CD4-positive, alpha-beta memory T cell (primary cell): ENCODE data around the gene ARG1. TPM values are rescaled to one million over a fixed set of nuclear protein-coding genes. Genes with fewer than 3 reads are reported as not detected.
A peak's percentile ranks its signal among the peaks of the same experiment; 100 is the strongest.

Experiments
- CTCF ChIA-PET: fragments of 350-600 bp; sonication (Branson Sonifier 250); formaldehyde crosslinking; loops from one replicate; lab custom pipeline; 2021; ENCODE audit warnings: inconsistent platforms; ENCODE audit not compliant: partially characterized antibody; lab: Charles Lee
- POLR2A ChIA-PET: fragments of 350-600 bp; sonication (Branson Sonifier 250); formaldehyde crosslinking; loops from one replicate; lab custom pipeline; 2021; ENCODE audit not compliant: partially characterized antibody; lab: Charles Lee
- DNase-seq, 5 donors: peaks; one replicate each; pipeline versions ENCODE4 v3.0.0 to v3.0.0-alpha.2; 2020 to 2022; ENCODE audit warnings: mixed read lengths in 1 of 5
- H3K27ac ChIP-seq: one replicate; pipeline ENCODE4 v1.7.0; 2013; ENCODE audit warnings: low read depth, low read length
- H3K27me3 ChIP-seq: 2 replicates; pipeline ENCODE4 v1.7.0; 2013; ENCODE audit warnings: mild to moderate bottlenecking, low read length, moderate library complexity; ENCODE audit not compliant: insufficient read depth
- H3K36me3 ChIP-seq: 2 replicates; pipeline ENCODE4 v1.7.0; 2013; ENCODE audit warnings: mild to moderate bottlenecking, low read length, moderate library complexity; ENCODE audit not compliant: insufficient read depth
- H3K4me1 ChIP-seq: 2 replicates; pipeline ENCODE4 v1.7.0; 2013; ENCODE audit warnings: mild to moderate bottlenecking, low read length, moderate library complexity; ENCODE audit not compliant: insufficient read depth
- H3K4me3 ChIP-seq, 2 donors: one replicate each; pipeline ENCODE4 v1.7.0; 2013; ENCODE audit warnings: low read length in 2 of 2, mild to moderate bottlenecking in 1 of 2
- H3K9me3 ChIP-seq, 2 donors: one replicate each; pipeline ENCODE4 v1.7.0; 2013; ENCODE audit warnings: low read length in 2 of 2, control low read depth in 1 of 2; ENCODE audit not compliant: control insufficient read depth in 1 of 2
- H3K27ac Mint-ChIP-seq, 7 donors: one replicate each; pipeline ENCODE4 v1.8.0; 2020 to 2021; ENCODE audit warnings: mixed read lengths in 7 of 7, mild to moderate bottlenecking in 6 of 7, inconsistent platforms in 3 of 7, moderate library complexity in 3 of 7
- H3K27me3 Mint-ChIP-seq, 2 donors: one replicate each; pipeline ENCODE4 v1.8.0; 2020 to 2021; ENCODE audit warnings: mixed read lengths in 2 of 2
- H3K36me3 Mint-ChIP-seq, 2 donors: one replicate each; pipeline ENCODE4 v1.8.0; 2020 to 2021; ENCODE audit warnings: mixed read lengths in 2 of 2, inconsistent platforms in 1 of 2, mild to moderate bottlenecking in 1 of 2
- H3K4me1 Mint-ChIP-seq, 4 donors: one replicate each; pipeline ENCODE4 v1.8.0; 2020 to 2021; ENCODE audit warnings: mixed read lengths in 4 of 4, mild to moderate bottlenecking in 1 of 4
- H3K4me3 Mint-ChIP-seq, 8 donors: one replicate each; pipeline ENCODE4 v1.8.0; 2020 to 2021; ENCODE audit warnings: mixed read lengths in 8 of 8, mild to moderate bottlenecking in 7 of 8, moderate library complexity in 6 of 8, inconsistent platforms in 3 of 8
- H3K9me3 Mint-ChIP-seq, 8 donors: one replicate each; pipeline ENCODE4 v1.8.0; 2020 to 2021; ENCODE audit warnings: mixed read lengths in 8 of 8, mild to moderate bottlenecking in 5 of 8, inconsistent platforms in 3 of 8, moderate library complexity in 1 of 8
- intact Hi-C: fragments of 100-400 bp; cut with micrococcal nuclease; formaldehyde crosslinking; loops from one replicate; pipeline ENCODE4 v1.15.1; 2023
- polyA plus RNA-seq, 2 donors: library from polyadenylated mRNA; unstranded; fragments of 300-500 nt; fragmentation: Illumina TruSeq; gene quantifications; one replicate each; pipeline ENCODE4 v1.2.3, GENCODE V29; 2021
- total RNA-seq, 2 experiments: library from RNA; stranded (reverse); gene quantifications; one replicate each; pipeline ENCODE4 v1.2.3, GENCODE V29; 2021

ARG1 gene
- total and polyA plus RNA-seq, 4 experiments from 2014 or later, result 1.0 TPM; not detected in 3

- ChIA-PET CTCF (interaction anchor here (1.5 to 2.1 kb wide), 2 partner anchors 53 to 393 kb away, joined by 5 to 7 read pairs; no protein-coding TSS in a partner anchor), POLR2A (no interaction called here)
- H3K4me3 ChIP-seq, result no peak overlapping the region
- no peak overlapping the region for H3K27ac ChIP-seq
- H3K4me1 ChIP-seq, result no peaks in the 10 kb centered on the region
- no peaks in the 10 kb centered on the region for H3K27me3 ChIP-seq
- intact Hi-C loops, result no loop called here
- H3K36me3 Mint-ChIP-seq, result peaks cover 58 to 61% of the 10 kb centered on the region in 2 donors
- H3K9me3 Mint-ChIP-seq, result peaks cover 0 to 4% (median 0%) of the 10 kb centered on the region in 8 donors
- no peaks in the 10 kb centered on the region for H3K9me3 ChIP-seq
- H3K4me1 Mint-ChIP-seq, result peaks cover 0 to 2% (median under 1%) of the 10 kb centered on the region in 4 donors
- H3K4me3 Mint-ChIP-seq, result no peak overlapping the region
- H3K27ac Mint-ChIP-seq, result peak overlapping the region in 1 of 7 donors; percentile 72
- H3K27me3 Mint-ChIP-seq, result no peaks in the 10 kb centered on the region
- no peak for DNase-seq
- peaks cover 2% of the 10 kb centered on the region for H3K36me3 ChIP-seq
Observed at GRCh38 chr6:131575834-131576478, 2.9 kb downstream of the ARG1 start.

GRCh38 chr6:131581523-131581922, 8.5 kb downstream of the ARG1 start:
- intact Hi-C loops, result no loop called here
- Histone ChIP-seq H3K4me3 (no peak overlapping the region), H3K9me3 (no peaks in the 10 kb centered on the region), H3K27me3 (no peaks in the 10 kb centered on the region), H3K27ac (no peak overlapping the region), H3K36me3 (peaks cover 27% of the 10 kb centered on the region), H3K4me1 (no peaks in the 10 kb centered on the region)
- no peak for DNase-seq
- no peaks in the 10 kb centered on the region for H3K4me1 Mint-ChIP-seq
- H3K27ac Mint-ChIP-seq, result no peak overlapping the region
- H3K36me3 Mint-ChIP-seq, result peaks cover 47 to 73% of the 10 kb centered on the region in 2 donors
- no peaks in the 10 kb centered on the region for H3K9me3 Mint-ChIP-seq
- H3K27me3 Mint-ChIP-seq, result no peaks in the 10 kb centered on the region
- ChIA-PET POLR2A (no interaction called here), CTCF (no interaction called here)
- no peak overlapping the region for H3K4me3 Mint-ChIP-seq

GRCh38 chr6:131586543-131586942, 13.5 kb downstream of the ARG1 start:
- POLR2A ChIA-PET, result no interaction called here
- Mint-ChIP-seq H3K4me3 (no peak overlapping the region), H3K27ac (no peak overlapping the region), H3K4me1 (no peaks in the 10 kb centered on the region), H3K9me3 (no peaks in the 10 kb centered on the region), H3K27me3 (no peaks in the 10 kb centered on the region), H3K36me3 (peaks cover 56 to 76% of the 10 kb centered on the region in 2 donors)
- CTCF ChIA-PET, result interaction anchor here (0.7 to 2.4 kb wide), 3 partner anchors 9 to 701 kb away, joined by 4 to 13 read pairs (median 4); partner anchors contain the start of gene MED23
- DNase-seq, result no peak
- Histone ChIP-seq H3K4me3 (no peak overlapping the region), H3K9me3 (no peaks in the 10 kb centered on the region), H3K27ac (no peak overlapping the region), H3K4me1 (no peaks in the 10 kb centered on the region), H3K27me3 (no peaks in the 10 kb centered on the region), H3K36me3 (peaks cover 56% of the 10 kb centered on the region)
- intact Hi-C loops, result no loop called here

- POLR2A ChIA-PET, result no interaction called here
- Mint-ChIP-seq H3K36me3 (peaks cover 64 to 80% of the 10 kb centered on the region in 2 donors), H3K27ac (no peak overlapping the region), H3K4me1 (no peaks in the 10 kb centered on the region), H3K27me3 (no peaks in the 10 kb centered on the region), H3K4me3 (no peak overlapping the region), H3K9me3 (no peaks in the 10 kb centered on the region)
- Histone ChIP-seq H3K27ac (no peak overlapping the region), H3K36me3 (peaks cover 56% of the 10 kb centered on the region), H3K4me3 (no peak overlapping the region), H3K27me3 (no peaks in the 10 kb centered on the region), H3K9me3 (no peaks in the 10 kb centered on the region), H3K4me1 (no peaks in the 10 kb centered on the region)
- CTCF ChIA-PET, result interaction anchor here (1.0 kb wide), 1 partner anchor 40 kb away, joined by 3 read pairs; the partner anchor contains the start of gene MED23
- intact Hi-C loops, result no loop called here
- DNase-seq, result no peak
Observed at GRCh38 chr6:131587909-131588308, 14.9 kb downstream of the ARG1 start.

- H3K36me3 Mint-ChIP-seq, result peaks cover 63 to 78% of the 10 kb centered on the region in 2 donors
- POLR2A ChIA-PET, result no interaction called here
- H3K27ac ChIP-seq, result no peak overlapping the region
- H3K4me1 ChIP-seq, result no peaks in the 10 kb centered on the region
- peak overlapping the region in 1 of 7 donors; percentile 64 for H3K27ac Mint-ChIP-seq
- H3K9me3 Mint-ChIP-seq, result no peaks in the 10 kb centered on the region
- DNase-seq, result no peak
- H3K4me3 ChIP-seq, result no peak overlapping the region
- H3K27me3 ChIP-seq, result no peaks in the 10 kb centered on the region
- H3K4me3 Mint-ChIP-seq, result no peak overlapping the region
- intact Hi-C loops, result no loop called here
- H3K36me3 ChIP-seq, result peaks cover 59% of the 10 kb centered on the region
- H3K27me3 Mint-ChIP-seq, result no peaks in the 10 kb centered on the region
- CTCF ChIA-PET, result interaction anchor here (1.0 kb wide), 1 partner anchor 39 kb away, joined by 3 read pairs; the partner anchor contains the start of gene MED23
- H3K4me1 Mint-ChIP-seq, result no peaks in the 10 kb centered on the region
- H3K9me3 ChIP-seq, result no peaks in the 10 kb centered on the region
Observed at GRCh38 chr6:131588643-131589042, 15.6 kb downstream of the ARG1 start.

GRCh38 chr6:131592935-131593334, 19.9 kb downstream of the ARG1 start:
- no peak overlapping the region for H3K27ac ChIP-seq
- H3K27me3 ChIP-seq, result no peaks in the 10 kb centered on the region
- peaks cover 0 to 2% (median under 1%) of the 10 kb centered on the region in 4 donors for H3K4me1 Mint-ChIP-seq
- no peak overlapping the region for H3K4me3 ChIP-seq
- H3K27me3 Mint-ChIP-seq, result no peaks in the 10 kb centered on the region
- intact Hi-C loops, result no loop called here
- ChIA-PET POLR2A (no interaction called here), CTCF (no interaction called here)
- no peak for DNase-seq
- no peaks in the 10 kb centered on the region for H3K9me3 ChIP-seq
- no peaks in the 10 kb centered on the region for H3K9me3 Mint-ChIP-seq
- H3K4me1 ChIP-seq, result no peaks in the 10 kb centered on the region
- H3K4me3 Mint-ChIP-seq, result no peak overlapping the region
- H3K27ac Mint-ChIP-seq, result peak overlapping the region in 1 of 7 donors; percentile 35
- peaks cover 63 to 83% of the 10 kb centered on the region in 2 donors for H3K36me3 Mint-ChIP-seq
- peaks cover 62% of the 10 kb centered on the region for H3K36me3 ChIP-seq

GRCh38 chr6:131594074-131594473, 21.0 kb downstream of the ARG1 start:
- Histone ChIP-seq H3K27me3 (no peaks in the 10 kb centered on the region), H3K36me3 (peaks cover 61% of the 10 kb centered on the region), H3K4me1 (no peaks in the 10 kb centered on the region), H3K9me3 (no peaks in the 10 kb centered on the region), H3K4me3 (no peak overlapping the region), H3K27ac (no peak overlapping the region)
- no peaks in the 10 kb centered on the region for H3K9me3 Mint-ChIP-seq
- H3K4me3 Mint-ChIP-seq, result no peak overlapping the region
- ChIA-PET CTCF (interaction anchor here (1.0 kb wide), 1 partner anchor 34 kb away, joined by 3 read pairs; the partner anchor contains the start of gene MED23), POLR2A (no interaction called here)
- H3K27me3 Mint-ChIP-seq, result no peaks in the 10 kb centered on the region
- no peak for DNase-seq
- intact Hi-C loops, result no loop called here
- H3K4me1 Mint-ChIP-seq, result peaks cover 0 to 2% (median under 1%) of the 10 kb centered on the region in 4 donors
- H3K27ac Mint-ChIP-seq, result no peak overlapping the region
- H3K36me3 Mint-ChIP-seq, result peaks cover 63 to 84% of the 10 kb centered on the region in 2 donors
